Transverse colon (tissue), 4 donors: ENCODE results near the gene APOO. TPM values are rescaled to one million over a fixed set of nuclear protein-coding genes. Genes with fewer than 3 reads are reported as not detected.

ENCODE experiments used
- DNase-seq: peaks from one replicate; pipeline ENCODE4 v3.0.0-alpha.2; 2019
- H3K27ac ChIP-seq, 4 donors: fragments of 200-600 bp; sonication (generic); 2 replicates each; pipeline ENCODE4 v1.5.1; 2016 to 2018; ENCODE audit warnings: inconsistent platforms in 4 of 4
- H3K27me3 ChIP-seq: fragments of 200-600 bp; sonication (generic); 2 replicates; pipeline ENCODE4 v1.5.1; 2017; ENCODE audit warnings: inconsistent platforms
- H3K36me3 ChIP-seq, 4 donors: fragments of 200-600 bp; sonication (generic); 2 replicates each; pipeline ENCODE4 v1.5.1; 2017 to 2019; ENCODE audit warnings: inconsistent platforms in 4 of 4
- H3K4me1 ChIP-seq, 4 donors: fragments of 200-600 bp; sonication (generic); 2 replicates each; pipeline ENCODE4 v1.5.1; 2017 to 2020; ENCODE audit warnings: inconsistent platforms in 4 of 4
- H3K4me3 ChIP-seq, 4 donors: fragments of 200-600 bp; sonication (generic); 1 replicate in 1 of 4; 2 replicates in 3 of 4; pipeline versions ENCODE4 v1.5.1 to v1.6.1; 2017 to 2019; ENCODE audit warnings: inconsistent platforms in 4 of 4
- H3K9me3 ChIP-seq, 2 donors: fragments of 200-600 bp; sonication (generic); 2 replicates each; pipeline ENCODE4 v1.5.1; 2017 to 2019; ENCODE audit warnings: inconsistent platforms in 2 of 2
- POLR2A ChIP-seq: fragments of 450-650 bp; IDR thresholded peaks from one replicate; pipeline ENCODE4 v1.6.1; 2016; ENCODE audit warnings: antibody characterized with exemption, mild to moderate bottlenecking, moderate library complexity
- POLR2AphosphoS5 ChIP-seq, 3 donors: sonication (generic); formaldehyde crosslinking; IDR thresholded peaks; one replicate each; pipeline ENCODE4 v1.6.1; 2016; ENCODE audit warnings: antibody characterized with exemption in 3 of 3
- WGBS, 2 donors: methylation state at CpG; one replicate each; pipeline ENCODE4 v1.1.5; 2018; ENCODE audit warnings: low coverage in 1 of 2; 5-methylcytosine and 5-hydroxymethylcytosine counted together
- in situ Hi-C, 4 donors: fragments of 200-750 bp; cut with MboI; loops; one replicate each; pipeline versions ENCODE4 v1.15.0 to v1.15.1; 2017; ENCODE audit warnings: low sequenced_read_pairs in 3 of 4, low pct_ligation_motif_present in 1 of 4, low pct_unique_long_range_greater_than_20kb in 1 of 4
- intact Hi-C: fragments of 100-400 bp; cut with DNase I; formaldehyde crosslinking; loops from one replicate; pipeline ENCODE4 v1.15.1; 2023; ENCODE audit warnings: low total_unique reads
- total RNA-seq, 4 donors: library from RNA; depleted of rRNA; stranded (reverse); fragments of >200 nt; gene quantifications; one replicate each; pipeline ENCODE4 v1.1.0, GENCODE V29; 2016

The APOO gene
- total RNA-seq, 4 donors from 2014 or later: 10.0 to 24.5 (median 15.6) TPM; not detected in 1

DNA sequence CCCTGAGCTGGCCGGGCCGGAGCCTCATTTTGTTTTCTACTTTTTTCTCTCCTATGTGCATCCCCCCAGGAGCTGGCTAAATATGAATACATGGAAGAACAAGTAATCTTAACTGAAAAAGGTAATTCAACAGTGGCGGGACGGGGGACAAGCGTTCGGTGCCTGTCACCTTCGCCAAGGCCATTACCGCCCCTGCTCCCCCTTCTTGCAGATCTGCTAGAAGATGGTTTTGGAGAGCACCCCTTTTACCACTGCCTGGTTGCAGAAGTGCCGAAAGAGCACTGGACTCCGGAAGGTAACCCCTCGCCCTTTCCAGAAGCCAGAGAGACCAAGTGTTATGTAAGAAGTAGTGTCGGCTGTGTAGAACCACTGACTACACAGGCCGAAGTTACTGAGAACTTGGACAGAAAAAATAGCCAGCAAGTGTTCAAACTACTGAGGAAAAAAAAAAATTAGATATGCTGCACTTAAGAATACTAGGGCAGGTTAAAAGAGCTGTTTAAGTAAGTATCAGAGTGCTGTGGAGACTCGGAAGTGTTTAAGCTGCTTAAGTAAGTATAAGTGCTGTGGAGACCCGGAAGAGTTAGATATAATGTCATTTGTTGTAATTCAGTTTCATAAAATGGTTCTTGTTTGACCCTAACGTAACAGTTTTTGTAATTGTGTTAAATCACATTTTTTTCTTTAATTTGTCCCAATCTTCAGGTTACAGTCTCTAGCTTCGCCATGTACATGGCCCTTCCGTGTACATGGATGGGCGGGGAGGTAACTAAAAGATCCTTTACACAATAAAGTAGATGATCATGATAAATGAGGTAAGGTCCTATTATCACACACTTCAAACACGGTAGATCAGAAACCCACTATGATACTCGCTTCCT, 123.9 kb downstream of the APOO start:
- WGBS, 2 donors: 15 to 42% methylated on average over 8 to 21 of the region's 21 CpGs

More for the DNA sequence above, 123.9 kb downstream of the APOO start:
- in situ Hi-C loops (loop anchor here in 3 of 4 donors (5.0 to 25.0 kb wide), 3 partner anchors 103 to 121 kb away; partner anchors contain the start of genes APOO (in 1 of the 3) and CXorf58 (in 1 of the 3)), intact Hi-C loops (loop anchor here (2.0 kb wide), 1 partner anchor 119 kb away; no protein-coding TSS in a partner anchor)
- TF ChIP-seq POLR2A: peak; percentile 12
- no peak for TF ChIP-seq POLR2AphosphoS5 (IDR thresholded peaks at IDR 0.05)
- no peak for DNase-seq
- no peaks in the 10 kb centered on the region for H3K27me3 ChIP-seq
- peaks cover 0 to 15% (median 0%) of the 10 kb centered on the region in 4 donors for H3K4me1 ChIP-seq
- no peaks in the 10 kb centered on the region for H3K9me3 ChIP-seq
- peak overlapping the region; percentile 48 to 81 (median 76) for H3K4me3 ChIP-seq
- H3K36me3 ChIP-seq: peaks cover 0 to 5% (median 0%) of the 10 kb centered on the region in 4 donors
- peak overlapping the region; percentile 83 to 97 (median 97) for H3K27ac ChIP-seq

Other genes with a start within 250 kb of the APOO start
- 10 to 100 TPM; 24.3 to 46.2 (median 34.9) TPM for gene PRDX4, start 240.4 kb downstream of the APOO start, total RNA-seq
- gene ACOT9, start 164.7 kb downstream of the APOO start, total RNA-seq: 10 to 100 TPM; 21.4 to 72.2 (median 27.5) TPM
- 1,000 to 10,000 TPM in 1 of 4 donors, 100 to 1,000 TPM in 3; 313 to 1,184 (median 689) TPM for gene SAT1, start 124.8 kb downstream of the APOO start, total RNA-seq
- gene CXorf58, start 68 bp upstream of the APOO start, total RNA-seq: under 1 TPM in 1 of 4 donors, not detected in 3; 0.27 TPM
- 1 to 10 TPM in 3 of 4 donors, under 1 TPM in 1; 0.60 to 6.7 (median 5.3) TPM for gene KLHL15, start 119.2 kb upstream of the APOO start, total RNA-seq
- 100 to 1,000 TPM in 1 of 4 donors, 10 to 100 TPM in 3; 50.5 to 129 (median 80.5) TPM for gene EIF2S3, start 147.0 kb upstream of the APOO start, total RNA-seq
- gene ZFX, start 241.8 kb upstream of the APOO start, total RNA-seq: 10 to 100 TPM; 33.7 to 50.5 (median 47.4) TPM